ENCODE data around the gene RNF43. TPM values are rescaled to one million over a fixed set of nuclear protein-coding genes. Genes with fewer than 3 reads are reported as not detected.

Gene RNF43
- total RNA-seq, 1 experiment from 2014 or later = 3.8 TPM

- ATAC-seq (peak; percentile 60; the same call in 1 of the 2 replicates), DNase-seq (peak; percentile 28)
- H3K79me2 ChIP-seq (ENCODE audit: low read length) = no peaks in the 10 kb centered on the region
- intact Hi-C loops (cut with micrococcal nuclease) = no loop called here
- H2AFZ ChIP-seq (ENCODE audit: low read length) = no peak overlapping the region
- no peaks in the 10 kb centered on the region for H3F3A ChIP-seq (ENCODE audit: low read length, unreplicated experiment)
- TF ChIP-seq CTCF (conservative IDR thresholded peaks at IDR 0.05; ENCODE audit: low read depth, low read length) (peak; percentile 58), EZH2 (IDR thresholded peaks at IDR 0.05; ENCODE audit: low read length, unreplicated experiment) (no peak), EZH2phosphoT487 (IDR thresholded peaks at IDR 0.05; ENCODE audit: borderline replicate concordance, low read length) (no peak)
- H3K4me3 ChIP-seq (ENCODE audit: low read length) = no peak overlapping the region
- H3K27ac ChIP-seq (ENCODE audit: low read length) = no peak overlapping the region
- H4K20me1 ChIP-seq (ENCODE audit: low read length) = no peaks in the 10 kb centered on the region
- no peaks in the 10 kb centered on the region for H3K4me1 ChIP-seq (ENCODE audit: insufficient read depth, low read length)
- no peaks in the 10 kb centered on the region for H3K36me3 ChIP-seq (ENCODE audit: low read depth, low read length)
- no peaks in the 10 kb centered on the region for H3K9me3 ChIP-seq (ENCODE audit: low read length)
- H3K9ac ChIP-seq (ENCODE audit: low read length) = no peak overlapping the region
- ChIA-PET CTCF (interaction anchor here (1.7 kb wide), 1 partner anchor 116 kb away, joined by 8 read pairs; no protein-coding TSS in a partner anchor), POLR2A (ENCODE audit: unreplicated experiment) (interaction anchor here (0.6 kb wide), 1 partner anchor 18 kb away, joined by 3 read pairs; no protein-coding TSS in a partner anchor)
- H3K4me2 ChIP-seq (ENCODE audit: low read length) = no peak overlapping the region
- peaks cover 27% of the 10 kb centered on the region for H3K27me3 ChIP-seq (ENCODE audit: low read length)
- BruUV-seq (replicated peaks) = no TSS peak
- H3K9me2 ChIP-seq (replicated peaks; ENCODE audit: low read length) = no peaks in the 10 kb centered on the region
These were observed 15.7 kb upstream of the RNF43 start for GRCh38 chr17:58432806-58433573.

- no peak for ATAC-seq
- Histone ChIP-seq H3K27me3 (ENCODE audit: low read length) (0 out of 2 replicates have a peak, but pooled peaks cover 10% of the 10 kb centered on the region), H3K9ac (ENCODE audit: low read length) (no peak overlapping the region), H4K20me1 (ENCODE audit: low read length) (no peaks in the 10 kb centered on the region), H3K4me3 (ENCODE audit: low read length) (no peak overlapping the region), H3K4me2 (ENCODE audit: low read length) (no peak overlapping the region), H2AFZ (ENCODE audit: low read length) (no peak overlapping the region), H3K36me3 (ENCODE audit: low read depth, low read length) (no peaks in the 10 kb centered on the region), H3K9me2 (replicated peaks; ENCODE audit: low read length) (no peaks in the 10 kb centered on the region), H3K4me1 (ENCODE audit: insufficient read depth, low read length) (no peaks in the 10 kb centered on the region), H3K27ac (ENCODE audit: low read length) (no peak overlapping the region), H3F3A (ENCODE audit: low read length, unreplicated experiment) (no peaks in the 10 kb centered on the region), H3K79me2 (ENCODE audit: low read length) (no peaks in the 10 kb centered on the region), H3K9me3 (ENCODE audit: low read length) (no peaks in the 10 kb centered on the region)
- TF ChIP-seq CTCF (conservative IDR thresholded peaks at IDR 0.05; ENCODE audit: low read depth, low read length) (no peak), EZH2phosphoT487 (IDR thresholded peaks at IDR 0.05; ENCODE audit: borderline replicate concordance, low read length) (no peak), EZH2 (IDR thresholded peaks at IDR 0.05; ENCODE audit: low read length, unreplicated experiment) (no peak)
- no TSS peak for BruUV-seq (replicated peaks)
- no peak for DNase-seq
- CTCF ChIA-PET = interaction anchor here (0.8 kb wide), 1 partner anchor 11 kb away, joined by 5 read pairs; no protein-coding TSS in a partner anchor
- intact Hi-C loops (cut with micrococcal nuclease) = no loop called here
- POLR2A ChIA-PET (ENCODE audit: unreplicated experiment) = no interaction called here
These were observed 10.5 kb upstream of the RNF43 start for GRCh38 chr17:58427807-58428206.

- no peak overlapping the region for H3K4me2 ChIP-seq (ENCODE audit: low read length)
These were observed 4.4 kb upstream of the RNF43 start for GRCh38 chr17:58421711-58422110.

More at GRCh38 chr17:58421711-58422110, 4.4 kb upstream of the RNF43 start:
- no TSS peak for BruUV-seq (replicated peaks)
- H3K27ac ChIP-seq (ENCODE audit: low read length) = no peak overlapping the region
- H3K9me3 ChIP-seq (ENCODE audit: low read length) = no peaks in the 10 kb centered on the region
- peaks cover 10% of the 10 kb centered on the region for H3K4me1 ChIP-seq (ENCODE audit: insufficient read depth, low read length)
- H2AFZ ChIP-seq (ENCODE audit: low read length) = no peak overlapping the region
- H3K27me3 ChIP-seq (ENCODE audit: low read length) = peaks cover 22% of the 10 kb centered on the region
- DNase-seq (no peak), ATAC-seq (no peak)
- no peaks in the 10 kb centered on the region for H3K36me3 ChIP-seq (ENCODE audit: low read depth, low read length)
- ChIA-PET CTCF (no interaction called here), POLR2A (ENCODE audit: unreplicated experiment) (no interaction called here)
- no peak overlapping the region for H3K9ac ChIP-seq (ENCODE audit: low read length)
- TF ChIP-seq CTCF (conservative IDR thresholded peaks at IDR 0.05; ENCODE audit: low read depth, low read length) = no peak
- TF ChIP-seq EZH2phosphoT487 (IDR thresholded peaks at IDR 0.05; ENCODE audit: borderline replicate concordance, low read length) = no peak
- TF ChIP-seq EZH2 (IDR thresholded peaks at IDR 0.05; ENCODE audit: low read length, unreplicated experiment) = no peak
- H3K4me3 ChIP-seq (ENCODE audit: low read length) = no peak overlapping the region
- H3K79me2 ChIP-seq (ENCODE audit: low read length) = peaks cover 4% of the 10 kb centered on the region; the same call in 1 of the 2 replicates
- intact Hi-C loops (cut with micrococcal nuclease) = no loop called here
- H3K9me2 ChIP-seq (replicated peaks; ENCODE audit: low read length) = no peaks in the 10 kb centered on the region
- H3F3A ChIP-seq (ENCODE audit: low read length, unreplicated experiment) = peaks cover 4% of the 10 kb centered on the region
- H4K20me1 ChIP-seq (ENCODE audit: low read length) = no peaks in the 10 kb centered on the region

All from PC-3 (cell line).